NT2/D1 (cell line): ENCODE results near the gene MB21D2.

Source experiments
- DNase-seq: peaks from one replicate; pipeline ENCODE4 v3.0.0-alpha.2; 2011; ENCODE audit warnings: low read depth, low spot score
- H3K27me3 ChIP-seq: 2 replicates; pipeline ENCODE4 v1.6.0; 2011; ENCODE audit warnings: mild to moderate bottlenecking; ENCODE audit not compliant: insufficient read length, insufficient read depth
- H3K36me3 ChIP-seq: 2 replicates; pipeline ENCODE4 v1.6.1; 2011; ENCODE audit warnings: mild to moderate bottlenecking, low read length, mixed read lengths; ENCODE audit not compliant: insufficient read depth, insufficient read length
- H3K4me1 ChIP-seq: 2 replicates; pipeline ENCODE4 v1.5.1; 2011; ENCODE audit not compliant: insufficient read depth, insufficient read length
- H3K4me3 ChIP-seq: 2 replicates; pipeline ENCODE4 v1.5.1; 2011; ENCODE audit warnings: low read depth; ENCODE audit not compliant: insufficient read length
- H3K9ac ChIP-seq: 2 replicates; pipeline ENCODE4 v1.6.0; 2011; ENCODE audit warnings: low read depth; ENCODE audit not compliant: insufficient read length
- H3K9me3 ChIP-seq: 2 replicates; pipeline ENCODE4 v1.5.1; 2011; ENCODE audit warnings: mild to moderate bottlenecking, low read length; ENCODE audit not compliant: insufficient read depth
- SUZ12 ChIP-seq: IDR thresholded peaks from 2 replicates; pipeline ENCODE4 v1.6.1; 2011; ENCODE audit not compliant: insufficient read length, insufficient read depth; ENCODE audit errors: extremely low read depth
- YY1 ChIP-seq: IDR thresholded peaks from 2 replicates; pipeline ENCODE4 v1.6.1; 2011; ENCODE audit not compliant: insufficient read length, insufficient read depth
- ZNF274 ChIP-seq: IDR thresholded peaks from 2 replicates; pipeline ENCODE4 v1.6.1; 2011; ENCODE audit warnings: mild to moderate bottlenecking, low read depth, low read length

Gene MB21D2

DNA sequence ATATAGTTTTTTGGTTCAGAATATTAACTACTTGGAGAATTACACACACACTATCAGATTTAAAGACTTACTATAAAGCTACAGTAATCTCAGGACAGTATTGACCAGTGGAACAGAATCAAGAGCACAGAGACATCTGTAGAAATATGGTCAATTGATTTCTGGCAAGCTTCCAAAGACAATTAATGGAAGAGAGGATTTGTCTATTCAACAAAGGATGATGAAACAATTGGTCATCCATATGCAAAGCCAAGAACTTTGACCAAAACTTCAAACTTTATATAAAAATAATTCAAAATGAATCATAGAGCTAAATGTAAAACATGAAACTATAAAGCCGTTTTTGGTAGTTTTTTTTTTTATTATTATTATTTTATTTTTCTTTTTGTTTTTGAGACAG, 29.8 kb upstream of the MB21D2 start:
- no peaks in the 10 kb centered on the region for H3K36me3 ChIP-seq
- H3K27me3 ChIP-seq: no peaks in the 10 kb centered on the region
- no peaks in the 10 kb centered on the region for H3K4me1 ChIP-seq
- TF ChIP-seq SUZ12 (no peak), YY1 (no peak), ZNF274 (no peak)
- no peak overlapping the region for H3K4me3 ChIP-seq
- H3K9me3 ChIP-seq: no peaks in the 10 kb centered on the region
- DNase-seq: no peak
- H3K9ac ChIP-seq: no peak overlapping the region

DNA sequence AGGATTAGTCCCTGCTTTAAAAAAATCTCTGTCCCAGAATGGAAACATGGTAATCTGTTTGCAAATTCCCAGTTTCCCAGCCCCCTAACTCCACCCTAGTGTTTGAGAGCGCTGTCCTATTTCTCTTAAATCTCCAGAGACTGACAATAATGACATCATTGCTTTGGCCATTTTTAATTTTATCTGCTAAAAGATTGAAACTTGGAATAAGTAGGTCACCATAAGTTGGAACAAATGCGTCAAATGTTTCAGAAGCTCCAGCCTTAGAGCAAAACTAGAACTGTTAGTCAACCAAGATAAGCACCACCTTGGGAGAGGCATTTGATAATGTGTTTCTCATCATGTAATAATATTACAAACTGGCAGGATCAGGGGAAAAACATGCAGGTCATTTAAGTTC, 25.7 kb upstream of the MB21D2 start:
- Histone ChIP-seq H3K27me3 (no peaks in the 10 kb centered on the region), H3K9me3 (peaks cover 4% of the 10 kb centered on the region; the same call in 1 of the 2 replicates), H3K9ac (no peak overlapping the region), H3K36me3 (no peaks in the 10 kb centered on the region), H3K4me1 (no peaks in the 10 kb centered on the region), H3K4me3 (no peak overlapping the region)
- no peak for DNase-seq
- TF ChIP-seq SUZ12 (no peak), ZNF274 (no peak), YY1 (no peak)

DNA sequence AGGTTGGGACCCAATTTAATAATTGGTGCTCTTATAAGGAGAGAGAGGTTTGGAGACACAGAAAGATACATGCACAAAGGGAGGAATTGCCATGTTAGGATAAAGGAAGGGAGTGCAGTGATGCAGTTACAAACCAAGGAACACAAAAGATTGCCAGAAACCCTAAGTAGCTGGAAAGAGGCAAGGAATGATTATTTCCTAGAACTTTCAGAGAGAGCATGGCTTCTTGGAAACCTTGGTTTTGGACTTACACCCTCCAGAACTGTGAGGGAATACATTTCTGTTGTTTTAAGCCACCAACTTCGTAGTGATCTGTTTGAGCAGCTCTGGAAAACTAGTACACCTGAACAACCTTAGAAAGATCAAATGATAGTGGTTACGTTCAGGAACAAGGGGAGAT, 25.0 kb upstream of the MB21D2 start:
- no peaks in the 10 kb centered on the region for H3K27me3 ChIP-seq
- TF ChIP-seq YY1 (no peak), ZNF274 (no peak), SUZ12 (no peak)

GRCh38 chr3:192940129-192940528, 22.5 kb upstream of the MB21D2 start:
- H3K9ac ChIP-seq: no peak overlapping the region
- no peaks in the 10 kb centered on the region for H3K27me3 ChIP-seq
- H3K4me3 ChIP-seq: no peak overlapping the region
- no peaks in the 10 kb centered on the region for H3K36me3 ChIP-seq
- TF ChIP-seq YY1 (no peak), ZNF274 (no peak), SUZ12 (no peak)
- no peaks in the 10 kb centered on the region for H3K4me1 ChIP-seq
- DNase-seq: no peak
- H3K9me3 ChIP-seq: peaks cover 4% of the 10 kb centered on the region; the same call in 1 of the 2 replicates

More for the DNA sequence above, 25.0 kb upstream of the MB21D2 start:
- no peak for DNase-seq
- Histone ChIP-seq H3K9me3 (peaks cover 4% of the 10 kb centered on the region; the same call in 1 of the 2 replicates), H3K36me3 (no peaks in the 10 kb centered on the region), H3K4me3 (no peak overlapping the region), H3K9ac (no peak overlapping the region), H3K4me1 (no peaks in the 10 kb centered on the region)

- no peak for TF ChIP-seq ZNF274
- no peak for TF ChIP-seq YY1
- TF ChIP-seq SUZ12: no peak
- no peak for DNase-seq
- no peaks in the 10 kb centered on the region for H3K4me1 ChIP-seq
Measured at GRCh38 chr3:192935441-192935840, 17.8 kb upstream of the MB21D2 start.

GRCh38 chr3:192933779-192934460, 16.3 kb upstream of the MB21D2 start:
- DNase-seq: no peak
- Histone ChIP-seq H3K4me1 (no peaks in the 10 kb centered on the region), H3K4me3 (no peak overlapping the region), H3K9me3 (no peaks in the 10 kb centered on the region), H3K27me3 (no peaks in the 10 kb centered on the region), H3K9ac (no peak overlapping the region), H3K36me3 (no peaks in the 10 kb centered on the region)
- TF ChIP-seq YY1 (no peak), SUZ12 (no peak), ZNF274 (no peak)

More at GRCh38 chr3:192935441-192935840, 17.8 kb upstream of the MB21D2 start:
- H3K4me3 ChIP-seq: no peak overlapping the region
- H3K9me3 ChIP-seq: peaks cover 4% of the 10 kb centered on the region; the same call in 1 of the 2 replicates
- no peaks in the 10 kb centered on the region for H3K27me3 ChIP-seq
- no peaks in the 10 kb centered on the region for H3K36me3 ChIP-seq
- H3K9ac ChIP-seq: no peak overlapping the region

DNA sequence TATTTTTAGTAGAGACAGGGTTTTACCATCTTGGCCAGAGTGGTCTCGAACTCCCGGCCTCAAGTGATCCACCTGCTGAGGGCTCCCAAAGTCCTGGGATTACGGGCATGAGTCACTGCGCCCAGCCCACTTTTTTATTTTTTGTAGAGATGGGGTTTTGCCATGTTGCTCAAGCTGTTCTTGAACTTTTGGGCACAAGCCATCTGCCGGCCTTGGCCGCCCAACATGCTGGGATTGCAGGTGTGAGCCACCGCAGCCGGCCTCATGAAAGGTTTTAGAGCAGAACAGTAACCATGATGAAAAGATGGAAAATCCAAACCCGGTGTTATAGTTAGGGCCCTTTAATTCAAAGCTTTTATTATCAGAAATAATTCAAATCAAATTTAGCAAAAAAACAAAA, 15.6 kb upstream of the MB21D2 start:
- Histone ChIP-seq H3K4me3 (no peak overlapping the region), H3K36me3 (no peaks in the 10 kb centered on the region), H3K9me3 (no peaks in the 10 kb centered on the region), H3K9ac (no peak overlapping the region), H3K27me3 (no peaks in the 10 kb centered on the region), H3K4me1 (no peaks in the 10 kb centered on the region)
- no peak for DNase-seq
- TF ChIP-seq SUZ12 (no peak), YY1 (no peak), ZNF274 (no peak)
